Suprapubic skin (tissue), 4 donors: ENCODE measurements around the gene PODN. TPM values are rescaled to one million over a fixed set of nuclear protein-coding genes. Genes with fewer than 3 reads are reported as not detected.

Experiments
- DNase-seq, 2 donors: peaks; one replicate each; pipeline ENCODE4 v3.0.0-alpha.2; 2019; ENCODE audit warnings: low spot score in 2 of 2
- H3K27ac ChIP-seq: fragments of 200-600 bp; sonication (generic); one replicate; pipeline ENCODE4 v1.5.1; 2019
- H3K27me3 ChIP-seq: fragments of 200-600 bp; sonication (generic); one replicate; pipeline ENCODE4 v1.5.1; 2019
- H3K36me3 ChIP-seq: fragments of 200-600 bp; sonication (generic); one replicate; pipeline ENCODE4 v1.5.1; 2019
- H3K4me1 ChIP-seq: fragments of 200-600 bp; sonication (generic); one replicate; pipeline ENCODE4 v1.5.1; 2019
- H3K4me3 ChIP-seq: fragments of 200-600 bp; sonication (generic); one replicate; pipeline ENCODE4 v1.5.1; 2019; ENCODE audit warnings: mild to moderate bottlenecking
- H3K9me3 ChIP-seq: fragments of 200-600 bp; sonication (generic); one replicate; pipeline ENCODE4 v1.5.1; 2019
- CTCF ChIP-seq, 2 donors: fragments of 200-600 bp in 1 of 2; fragments of 450-650 bp in 1 of 2; sonication (generic) in 1 of 2; IDR thresholded peaks; one replicate each; pipeline ENCODE4 v1.5.1; 2016 to 2019; ENCODE audit warnings: antibody characterized with exemption in 2 of 2, mild to moderate bottlenecking in 1 of 2, moderate library complexity in 1 of 2
- EP300 ChIP-seq: sonication (generic); formaldehyde crosslinking; IDR thresholded peaks from one replicate; pipeline ENCODE4 v1.6.1; 2017; ENCODE audit warnings: antibody characterized with exemption
- POLR2A ChIP-seq, 2 donors: fragments of 450-650 bp; IDR thresholded peaks; one replicate each; pipeline ENCODE4 v1.6.1; 2017; ENCODE audit warnings: antibody characterized with exemption in 2 of 2, mild to moderate bottlenecking in 2 of 2, moderate library complexity in 2 of 2
- POLR2AphosphoS5 ChIP-seq, 3 donors: sonication (generic); formaldehyde crosslinking; IDR thresholded peaks; one replicate each; pipeline ENCODE4 v1.6.1; 2017; ENCODE audit warnings: antibody characterized with exemption in 3 of 3
- WGBS: methylation state at CpG from one replicate; pipeline ENCODE4 v1.1.5; 2018; 5-methylcytosine and 5-hydroxymethylcytosine counted together
- total RNA-seq, 4 donors: library from RNA; depleted of rRNA; stranded (reverse); fragments of >200 nt; gene quantifications; one replicate each; pipeline ENCODE4 v1.1.0, GENCODE V29; 2016

Gene PODN
- total RNA-seq, 4 donors from 2014 or later, result 13.9 to 32.8 (median 19.8) TPM

GRCh38 chr1:53020588-53020987, 41.4 kb upstream of the PODN start:
- H3K4me3 ChIP-seq, result no peak overlapping the region
- H3K9me3 ChIP-seq, result no peaks in the 10 kb centered on the region
- H3K27me3 ChIP-seq, result no peaks in the 10 kb centered on the region
- no peaks in the 10 kb centered on the region for H3K36me3 ChIP-seq
- no peak overlapping the region for H3K27ac ChIP-seq
- no peak for DNase-seq
- 59% methylated on average over 5 of the region's 5 CpGs for WGBS
- no peak for TF ChIP-seq POLR2A (IDR thresholded peaks at IDR 0.05)
- TF ChIP-seq POLR2AphosphoS5 (IDR thresholded peaks at IDR 0.05), result no peak
- no peak for TF ChIP-seq CTCF (IDR thresholded peaks at IDR 0.05)
- no peak for TF ChIP-seq EP300
- H3K4me1 ChIP-seq, result peaks cover 14% of the 10 kb centered on the region

- H3K27ac ChIP-seq, result no peak overlapping the region
- WGBS, result 100% methylated on average over 1 of the region's 1 CpG
- no peaks in the 10 kb centered on the region for H3K9me3 ChIP-seq
- no peaks in the 10 kb centered on the region for H3K36me3 ChIP-seq
- no peak for DNase-seq
- no peaks in the 10 kb centered on the region for H3K27me3 ChIP-seq
- no peak for TF ChIP-seq EP300
- H3K4me3 ChIP-seq, result no peak overlapping the region
- no peaks in the 10 kb centered on the region for H3K4me1 ChIP-seq
Observed at GRCh38 chr1:53022179-53022578, 39.8 kb upstream of the PODN start.

GRCh38 chr1:53023546-53023945, 38.5 kb upstream of the PODN start:
- Histone ChIP-seq H3K9me3 (no peaks in the 10 kb centered on the region), H3K36me3 (peaks cover 1% of the 10 kb centered on the region), H3K4me1 (no peaks in the 10 kb centered on the region), H3K4me3 (no peak overlapping the region), H3K27me3 (no peaks in the 10 kb centered on the region), H3K27ac (no peak overlapping the region)
- no peak for DNase-seq
- no peak for TF ChIP-seq EP300
- TF ChIP-seq POLR2A (IDR thresholded peaks at IDR 0.05), result no peak
- TF ChIP-seq POLR2AphosphoS5 (IDR thresholded peaks at IDR 0.05), result no peak
- no peak for TF ChIP-seq CTCF (IDR thresholded peaks at IDR 0.05)
- whole genome bisulfite sequencing, result 84% methylated on average over 3 of the region's 3 CpGs

- Histone ChIP-seq H3K4me1 (no peaks in the 10 kb centered on the region), H3K27me3 (no peaks in the 10 kb centered on the region), H3K4me3 (no peak overlapping the region), H3K36me3 (peaks cover 7% of the 10 kb centered on the region), H3K9me3 (no peaks in the 10 kb centered on the region), H3K27ac (no peak overlapping the region)
- DNase-seq, result no peak
- TF ChIP-seq POLR2A (IDR thresholded peaks at IDR 0.05), result no peak
- TF ChIP-seq EP300, result no peak
- no peak for TF ChIP-seq POLR2AphosphoS5 (IDR thresholded peaks at IDR 0.05)
- TF ChIP-seq CTCF (IDR thresholded peaks at IDR 0.05), result no peak
Observed at GRCh38 chr1:53024117-53024516, 37.9 kb upstream of the PODN start.

- WGBS, result 63% methylated on average over 2 of the region's 2 CpGs
- Histone ChIP-seq H3K27ac (no peak overlapping the region), H3K9me3 (no peaks in the 10 kb centered on the region), H3K4me3 (no peak overlapping the region), H3K36me3 (peaks cover 16% of the 10 kb centered on the region), H3K4me1 (no peaks in the 10 kb centered on the region), H3K27me3 (no peaks in the 10 kb centered on the region)
- TF ChIP-seq POLR2AphosphoS5 (IDR thresholded peaks at IDR 0.05) (no peak), CTCF (IDR thresholded peaks at IDR 0.05) (no peak), POLR2A (IDR thresholded peaks at IDR 0.05) (no peak), EP300 (no peak)
- no peak for DNase-seq
Observed at GRCh38 chr1:53025034-53025768, 36.8 kb upstream of the PODN start.

- Histone ChIP-seq H3K36me3 (peaks cover 16% of the 10 kb centered on the region), H3K9me3 (no peaks in the 10 kb centered on the region), H3K27ac (no peak overlapping the region), H3K27me3 (no peaks in the 10 kb centered on the region), H3K4me1 (no peaks in the 10 kb centered on the region), H3K4me3 (no peak overlapping the region)
- 68% methylated on average over 2 of the region's 2 CpGs for WGBS
- no peak for DNase-seq
- TF ChIP-seq CTCF (IDR thresholded peaks at IDR 0.05) (no peak), POLR2AphosphoS5 (IDR thresholded peaks at IDR 0.05) (no peak), EP300 (no peak)
Observed at GRCh38 chr1:53025769-53026112, 36.3 kb upstream of the PODN start.
